GM19463 (cell line): ENCODE results near the gene TNFRSF21.

Experiments
- ATAC-seq: cut with Tn5 transposase; IDR thresholded peaks from one replicate; pipeline ENCODE4 v1.9.1; 2021; ENCODE audit warnings: mild to moderate bottlenecking, moderate library complexity; ENCODE audit not compliant: unreplicated experiment

TNFRSF21 gene

DNA sequence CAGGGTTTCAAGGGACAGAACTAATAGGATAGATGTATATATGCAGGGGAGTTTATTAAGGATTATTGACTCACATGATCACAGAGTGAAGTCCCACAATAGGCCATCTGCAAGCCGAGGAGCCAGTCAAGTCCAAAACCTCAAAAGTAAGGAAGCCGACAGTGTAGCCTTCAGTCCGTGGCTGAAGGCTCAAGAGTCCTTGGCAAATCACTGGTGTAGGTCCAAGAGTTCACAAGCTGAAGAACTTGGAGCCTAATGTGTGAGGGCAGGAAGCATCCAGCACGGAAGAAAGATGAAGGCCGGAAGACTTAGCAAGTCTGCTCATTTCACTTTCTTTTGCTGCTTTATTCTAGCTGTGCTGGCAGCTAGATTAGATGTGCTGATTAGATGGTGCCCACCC is 128.0 kb downstream of the TNFRSF21 start:
- ATAC-seq = no peak
